MG63 (cell line): ENCODE data around the gene HS3ST2. TPM values are rescaled to one million over a fixed set of nuclear protein-coding genes. Genes with fewer than 3 reads are reported as not detected.
"Not testable (repeated sequence)": the region's sequence is repeated elsewhere in the genome, so short reads cannot be mapped to it uniquely, and the experiment has no call there.

Experiments
- DNase-seq: peaks from one replicate; pipeline ENCODE4 v3.0.0-alpha.2; 2020
- H3K27me3 ChIP-seq: fragments of 250-450 bp; sonication (Bioruptor Pico); 2 replicates; pipeline ENCODE4 v1.5.1; 2020; ENCODE audit warnings: mild to moderate bottlenecking, moderate library complexity
- H3K36me3 ChIP-seq: fragments of 250-450 bp; sonication (Bioruptor Pico); 2 replicates; pipeline ENCODE4 v1.5.1; 2020; ENCODE audit warnings: mild to moderate bottlenecking, moderate library complexity
- H3K4me3 ChIP-seq: fragments of 250-450 bp; sonication (Bioruptor Pico); 2 replicates; pipeline ENCODE4 v1.5.1; 2020; ENCODE audit warnings: mild to moderate bottlenecking, moderate library complexity
- H3K9me3 ChIP-seq: fragments of 250-450 bp; sonication (Bioruptor Pico); 2 replicates; pipeline ENCODE4 v1.5.1; 2020; ENCODE audit warnings: mild to moderate bottlenecking, moderate library complexity
- total RNA-seq: library from RNA; depleted of rRNA; stranded (reverse); fragments of >200 nt; shearing (Covaris generic); gene quantifications from 2 replicates; pipeline ENCODE4 v1.2.3, GENCODE V29; 2014; ENCODE audit warnings: low replicate concordance

HS3ST2 gene
- total RNA-seq, 1 experiment from 2014 or later = not detected

DNA sequence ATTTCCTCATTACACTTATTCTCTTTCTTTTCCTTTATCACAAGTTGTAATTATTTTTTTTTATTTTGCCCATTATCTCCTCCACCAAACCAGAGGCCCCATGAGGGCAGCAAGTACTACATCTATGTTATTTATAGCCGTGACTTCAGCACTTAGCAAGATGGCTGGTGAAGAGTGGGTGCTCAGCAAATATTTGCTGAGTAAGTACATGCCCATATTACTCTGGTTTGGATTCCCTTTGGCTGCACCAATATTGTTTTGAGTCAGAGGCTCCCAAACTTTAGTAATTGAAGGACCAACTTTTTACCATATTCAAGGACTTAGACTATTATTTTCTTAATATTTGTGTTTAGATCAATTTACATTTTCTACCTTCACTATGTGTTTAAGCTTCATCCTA lies 83.2 kb downstream of the HS3ST2 start:
- no peak for DNase-seq
- Histone ChIP-seq H3K4me3 (no peak overlapping the region), H3K9me3 (no peaks in the 10 kb centered on the region), H3K36me3 (no peaks in the 10 kb centered on the region), H3K27me3 (peaks cover 14% of the 10 kb centered on the region)

- no peaks in the 10 kb centered on the region for H3K9me3 ChIP-seq
- no peaks in the 10 kb centered on the region for H3K36me3 ChIP-seq
- DNase-seq = no peak
- H3K4me3 ChIP-seq = no peak overlapping the region
- H3K27me3 ChIP-seq = peaks cover 15% of the 10 kb centered on the region
Measured at GRCh38 chr16:22898131-22898530, 84.2 kb downstream of the HS3ST2 start.

GRCh38 chr16:22898874-22899348 lies 84.9 kb downstream of the HS3ST2 start:
- H3K9me3 ChIP-seq = no peaks in the 10 kb centered on the region
- no peak overlapping the region for H3K4me3 ChIP-seq
- peaks cover 15% of the 10 kb centered on the region for H3K27me3 ChIP-seq
- H3K36me3 ChIP-seq = no peaks in the 10 kb centered on the region
- DNase-seq = peak; percentile 61

DNA sequence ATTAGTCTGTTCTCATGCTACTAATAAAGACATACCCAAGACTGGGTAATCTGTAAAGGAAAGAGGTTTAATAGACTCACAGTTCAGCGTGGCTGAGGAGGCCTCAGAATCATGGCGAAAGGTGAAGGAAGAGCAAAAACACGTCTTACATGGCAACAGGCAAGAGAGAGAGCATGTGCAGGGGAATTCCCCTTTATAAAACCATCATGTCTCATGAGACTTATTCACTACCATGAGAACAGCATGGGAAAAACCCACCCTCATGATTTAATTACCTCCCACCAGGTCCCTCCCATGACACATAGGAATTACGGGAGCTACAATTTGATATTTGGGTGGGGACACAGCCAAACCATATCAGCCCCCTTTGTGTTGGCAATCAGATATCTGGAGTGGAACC lies 85.6 kb downstream of the HS3ST2 start:
- not testable (repeated sequence) for H3K9me3 ChIP-seq, DNase-seq, H3K36me3 ChIP-seq, H3K4me3 ChIP-seq
- H3K27me3 ChIP-seq = peaks cover 15% of the 10 kb centered on the region

DNA sequence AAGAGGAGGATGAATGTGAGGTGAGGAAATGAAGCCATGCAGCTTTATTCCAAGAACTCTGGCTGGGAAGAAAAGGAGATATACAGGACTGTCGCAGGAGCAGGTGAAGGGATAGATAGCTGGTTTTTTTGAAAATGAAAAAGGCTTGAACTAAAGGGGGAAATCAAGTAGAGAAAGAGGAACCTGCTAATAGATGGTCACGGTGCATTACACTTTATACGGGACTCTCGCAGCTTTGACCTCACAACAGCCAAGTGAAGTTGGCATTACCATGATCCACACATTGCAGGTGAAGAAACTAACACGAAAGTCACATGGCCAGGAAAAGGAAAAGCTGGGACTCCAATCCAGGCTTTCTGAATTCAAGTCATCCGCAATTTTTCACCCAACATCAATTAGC lies 86.9 kb downstream of the HS3ST2 start:
- no peaks in the 10 kb centered on the region for H3K36me3 ChIP-seq
- H3K27me3 ChIP-seq = peaks cover 15% of the 10 kb centered on the region
- no peak overlapping the region for H3K4me3 ChIP-seq
- no peak for DNase-seq
- H3K9me3 ChIP-seq = no peaks in the 10 kb centered on the region

- Histone ChIP-seq H3K4me3 (no peak overlapping the region), H3K27me3 (peaks cover 10% of the 10 kb centered on the region), H3K36me3 (no peaks in the 10 kb centered on the region), H3K9me3 (no peaks in the 10 kb centered on the region)
- DNase-seq = no peak
Measured at GRCh38 chr16:22901563-22901962, 87.6 kb downstream of the HS3ST2 start.

DNA sequence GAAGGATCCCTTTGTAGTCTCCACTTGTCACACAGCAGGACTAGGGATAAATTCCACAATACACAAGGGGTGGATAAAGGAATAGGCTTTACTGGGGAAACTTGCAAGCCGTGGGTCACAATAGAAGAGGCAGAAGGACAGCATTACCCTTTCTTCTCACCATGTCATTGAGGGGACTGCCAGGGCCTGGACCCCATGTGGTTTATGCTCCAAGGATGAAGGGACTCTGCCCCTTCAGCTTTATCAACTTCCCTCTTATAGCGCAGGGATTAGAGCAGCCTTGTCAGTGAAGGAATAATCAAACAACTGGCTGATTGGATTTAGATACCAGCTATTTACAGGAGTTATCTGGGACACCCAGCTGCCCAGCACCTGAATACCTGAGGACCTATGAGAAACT lies 89.8 kb downstream of the HS3ST2 start:
- no peak for DNase-seq
- Histone ChIP-seq H3K9me3 (no peaks in the 10 kb centered on the region), H3K27me3 (peaks cover 10% of the 10 kb centered on the region), H3K4me3 (no peak overlapping the region), H3K36me3 (no peaks in the 10 kb centered on the region)

GRCh38 chr16:22912654-22913053 lies 98.7 kb downstream of the HS3ST2 start:
- H3K36me3 ChIP-seq = no peaks in the 10 kb centered on the region
- H3K27me3 ChIP-seq = peaks cover 5% of the 10 kb centered on the region; the same call in 1 of the 2 replicates
- DNase-seq = no peak
- no peak overlapping the region for H3K4me3 ChIP-seq
- H3K9me3 ChIP-seq = no peaks in the 10 kb centered on the region

- Histone ChIP-seq H3K9me3 (no peaks in the 10 kb centered on the region), H3K4me3 (no peak overlapping the region), H3K36me3 (no peaks in the 10 kb centered on the region), H3K27me3 (peaks cover 5% of the 10 kb centered on the region; the same call in 1 of the 2 replicates)
- no peak for DNase-seq
Measured at GRCh38 chr16:22915003-22915402, 101.0 kb downstream of the HS3ST2 start.

- H3K27me3 ChIP-seq = 0 out of 2 replicates have a peak, but pooled peaks cover 4% of the 10 kb centered on the region
- no peaks in the 10 kb centered on the region for H3K36me3 ChIP-seq
- H3K9me3 ChIP-seq = no peaks in the 10 kb centered on the region
- H3K4me3 ChIP-seq = no peak overlapping the region
- no peak for DNase-seq
Measured at GRCh38 chr16:22923491-22923890, 109.5 kb downstream of the HS3ST2 start.

GRCh38 chr16:22924492-22924891 lies 110.5 kb downstream of the HS3ST2 start:
- no peak for DNase-seq
- Histone ChIP-seq H3K9me3 (no peaks in the 10 kb centered on the region), H3K4me3 (no peak overlapping the region), H3K36me3 (no peaks in the 10 kb centered on the region), H3K27me3 (peaks cover 7% of the 10 kb centered on the region; the same call in 1 of the 2 replicates)

- Histone ChIP-seq H3K4me3 (no peak overlapping the region), H3K27me3 (peaks cover 5% of the 10 kb centered on the region; the same call in 1 of the 2 replicates), H3K9me3 (no peaks in the 10 kb centered on the region), H3K36me3 (no peaks in the 10 kb centered on the region)
- DNase-seq = no peak
Measured at GRCh38 chr16:22926105-22926751, 112.3 kb downstream of the HS3ST2 start.

- no peak overlapping the region for H3K4me3 ChIP-seq
- no peak for DNase-seq
- H3K36me3 ChIP-seq = no peaks in the 10 kb centered on the region
- H3K9me3 ChIP-seq = no peaks in the 10 kb centered on the region
- H3K27me3 ChIP-seq = peaks cover 8% of the 10 kb centered on the region; the same call in 1 of the 2 replicates
Measured at GRCh38 chr16:22927306-22927705, 113.3 kb downstream of the HS3ST2 start.

DNA sequence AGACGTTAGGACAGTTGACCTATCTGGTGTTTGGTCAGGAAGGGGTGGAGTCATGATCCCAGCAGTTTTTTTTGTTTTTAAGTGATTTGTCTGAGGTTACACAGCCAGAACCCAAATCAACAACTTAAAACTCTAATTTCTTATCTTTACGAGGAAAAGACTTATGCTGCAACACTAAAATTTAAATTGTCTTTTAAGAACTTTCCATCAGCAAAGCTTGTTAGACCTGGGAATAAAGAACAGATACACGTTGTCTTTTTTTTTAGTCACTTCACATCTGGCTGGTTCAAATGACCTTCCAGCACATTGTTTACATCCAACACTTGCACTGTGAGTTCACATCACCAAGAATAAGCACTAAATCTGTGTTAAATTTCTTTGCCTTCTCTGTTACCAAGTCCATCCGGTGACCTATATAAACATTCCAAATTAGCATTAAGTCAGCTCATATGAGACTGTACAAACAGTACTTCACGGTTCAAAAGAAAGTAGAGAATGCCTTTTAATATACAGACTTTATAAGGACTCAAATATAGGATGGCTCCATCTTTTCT lies 115.0 kb downstream of the HS3ST2 start:
- Histone ChIP-seq H3K9me3 (no peaks in the 10 kb centered on the region), H3K27me3 (peaks cover 12% of the 10 kb centered on the region; the same call in 1 of the 2 replicates)

DNA sequence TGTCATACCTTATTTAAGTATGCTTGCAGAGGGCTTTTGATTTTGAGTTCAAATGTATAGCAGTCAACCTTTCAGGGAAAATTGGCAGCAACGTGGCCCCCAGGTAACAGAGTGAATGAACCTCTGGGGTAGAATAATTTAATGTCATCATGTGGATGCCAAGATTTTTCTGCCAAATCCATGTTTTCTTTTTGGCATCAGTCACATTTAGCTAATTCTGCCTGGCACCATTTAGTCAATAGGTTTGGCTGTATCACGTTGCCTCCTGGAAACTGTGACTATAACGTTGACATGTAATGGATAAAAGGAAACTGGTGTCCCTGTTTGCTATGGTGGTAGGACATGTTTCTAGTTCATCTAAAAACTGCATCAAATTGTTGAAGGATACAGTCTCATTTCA lies 115.5 kb downstream of the HS3ST2 start:
- DNase-seq = no peak
- peaks cover 16% of the 10 kb centered on the region; the same call in 1 of the 2 replicates for H3K27me3 ChIP-seq
- H3K9me3 ChIP-seq = no peaks in the 10 kb centered on the region
- no peaks in the 10 kb centered on the region for H3K36me3 ChIP-seq
- H3K4me3 ChIP-seq = no peak overlapping the region

More for the DNA sequence above, 115.0 kb downstream of the HS3ST2 start:
- Histone ChIP-seq H3K36me3 (no peaks in the 10 kb centered on the region), H3K4me3 (no peak overlapping the region)
- DNase-seq = no peak

- DNase-seq = no peak
- no peaks in the 10 kb centered on the region for H3K36me3 ChIP-seq
- no peak overlapping the region for H3K4me3 ChIP-seq
- H3K9me3 ChIP-seq = no peaks in the 10 kb centered on the region
- peaks cover 16% of the 10 kb centered on the region; the same call in 1 of the 2 replicates for H3K27me3 ChIP-seq
Measured at GRCh38 chr16:22932032-22932771, 118.2 kb downstream of the HS3ST2 start.

- no peak for DNase-seq
- Histone ChIP-seq H3K27me3 (peaks cover 16% of the 10 kb centered on the region; the same call in 1 of the 2 replicates), H3K4me3 (no peak overlapping the region), H3K36me3 (no peaks in the 10 kb centered on the region), H3K9me3 (no peaks in the 10 kb centered on the region)
Measured at GRCh38 chr16:22933173-22933572, 119.2 kb downstream of the HS3ST2 start.
